Vagina (tissue), 2 donors: ENCODE data around the gene ZNF594.

Experiments used
- POLR2AphosphoS5 ChIP-seq, 2 donors: sonication (generic); formaldehyde crosslinking; IDR thresholded peaks; one replicate each; pipeline ENCODE4 v1.9.0; 2017; ENCODE audit warnings: antibody characterized with exemption in 2 of 2, mild to moderate bottlenecking in 2 of 2, low read depth in 1 of 2; ENCODE audit not compliant: insufficient read depth in 1 of 2
- TF ChIP-seq, protein P1 (sequence below), 3 experiments: fragments of 450-650 bp in 2 of 3; fragments of 200-600 bp in 1 of 3; sonication (generic) in 1 of 3; IDR thresholded peaks; one replicate each; pipeline ENCODE4 v1.5.1; 2017 to 2019; ENCODE audit warnings: antibody characterized with exemption in 3 of 3, mild to moderate bottlenecking in 2 of 3, moderate library complexity in 2 of 3

DNA sequence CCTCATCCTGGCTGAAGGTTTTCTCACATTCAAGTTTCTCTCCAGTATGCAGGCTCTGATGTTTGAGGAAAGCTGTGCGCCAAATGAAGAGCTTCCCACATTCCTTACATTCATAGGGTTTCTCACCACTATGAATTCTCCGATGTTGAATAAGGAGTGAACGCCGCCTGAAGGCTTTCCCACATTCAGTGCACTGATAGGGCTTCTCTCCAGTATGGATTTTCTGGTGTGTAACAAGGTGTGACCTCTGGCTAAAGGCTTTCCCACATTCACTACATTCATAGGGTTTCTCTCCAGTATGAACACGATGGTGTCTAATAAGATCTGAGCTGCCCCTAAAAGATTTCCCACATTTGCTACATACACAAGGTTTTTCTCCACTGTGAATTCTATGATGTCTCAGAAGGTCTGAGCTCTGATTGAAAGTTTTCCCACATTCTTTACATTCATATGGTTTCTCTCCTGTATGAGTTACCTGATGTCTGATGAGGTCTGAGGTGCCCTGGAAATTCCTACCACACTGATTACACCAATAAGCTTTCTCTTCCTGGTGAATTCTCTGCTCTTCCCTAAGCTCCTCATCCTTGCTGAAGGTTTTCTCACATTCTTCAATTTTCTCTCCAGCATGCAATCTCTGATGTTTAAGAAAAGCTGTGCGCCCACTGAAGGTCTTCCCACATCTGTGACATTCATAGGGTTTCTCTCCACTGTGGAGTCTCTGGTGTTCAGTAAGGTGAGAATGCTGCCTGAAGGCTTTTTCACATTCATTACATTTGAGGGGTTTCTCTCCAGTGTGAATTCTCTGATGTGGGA lies 8.9 kb downstream of the ZNF594 start:
- TF ChIP-seq, protein P1, sequence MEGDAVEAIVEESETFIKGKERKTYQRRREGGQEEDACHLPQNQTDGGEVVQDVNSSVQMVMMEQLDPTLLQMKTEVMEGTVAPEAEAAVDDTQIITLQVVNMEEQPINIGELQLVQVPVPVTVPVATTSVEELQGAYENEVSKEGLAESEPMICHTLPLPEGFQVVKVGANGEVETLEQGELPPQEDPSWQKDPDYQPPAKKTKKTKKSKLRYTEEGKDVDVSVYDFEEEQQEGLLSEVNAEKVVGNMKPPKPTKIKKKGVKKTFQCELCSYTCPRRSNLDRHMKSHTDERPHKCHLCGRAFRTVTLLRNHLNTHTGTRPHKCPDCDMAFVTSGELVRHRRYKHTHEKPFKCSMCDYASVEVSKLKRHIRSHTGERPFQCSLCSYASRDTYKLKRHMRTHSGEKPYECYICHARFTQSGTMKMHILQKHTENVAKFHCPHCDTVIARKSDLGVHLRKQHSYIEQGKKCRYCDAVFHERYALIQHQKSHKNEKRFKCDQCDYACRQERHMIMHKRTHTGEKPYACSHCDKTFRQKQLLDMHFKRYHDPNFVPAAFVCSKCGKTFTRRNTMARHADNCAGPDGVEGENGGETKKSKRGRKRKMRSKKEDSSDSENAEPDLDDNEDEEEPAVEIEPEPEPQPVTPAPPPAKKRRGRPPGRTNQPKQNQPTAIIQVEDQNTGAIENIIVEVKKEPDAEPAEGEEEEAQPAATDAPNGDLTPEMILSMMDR (IDR thresholded peaks at IDR 0.05), result no peak
- TF ChIP-seq POLR2AphosphoS5 (IDR thresholded peaks at IDR 0.05; ENCODE audit: insufficient read depth in 1 of 2, low read depth in 1 of 2), result no peak
